Testis (tissue), 2 donors: ENCODE data around the gene ELMO1.

Experiments
- CTCF ChIP-seq, 3 experiments: fragments of 450-650 bp in 2 of 3; fragments of 200-600 bp in 1 of 3; sonication (generic) in 1 of 3; IDR thresholded peaks; one replicate each; pipeline ENCODE4 v1.5.1; 2016 to 2019; ENCODE audit warnings: antibody characterized with exemption in 3 of 3, mild to moderate bottlenecking in 2 of 3, moderate library complexity in 1 of 3
- POLR2A ChIP-seq: fragments of 450-650 bp; IDR thresholded peaks from one replicate; pipeline ENCODE4 v1.6.1; 2017; ENCODE audit warnings: antibody characterized with exemption, mild to moderate bottlenecking, moderate library complexity

GRCh38 chr7:37153376-37153775 lies 295.3 kb downstream of the ELMO1 start:
- TF ChIP-seq CTCF (IDR thresholded peaks at IDR 0.05), result no peak
- no peak for TF ChIP-seq POLR2A
